GM12878 (cell line): Measurements from ENCODE around the gene CRTC3. TPM values are rescaled to one million over a fixed set of nuclear protein-coding genes. Genes with fewer than 3 reads are reported as not detected.
A peak's percentile ranks its signal among the peaks of the same experiment; 100 is the strongest.

Source experiments
- ATAC-seq: fragments of 200-7000 bp; cut with Tn5 transposase; 3 replicates; pipeline ENCODE4 v1.9.1; 2020; ENCODE audit warnings: mild to moderate bottlenecking, moderate library complexity
- BruUV-seq: library from RNA; stranded (reverse); fragments of 400-500 nt; replicated peaks from 2 replicates; lab custom pipeline; 2021; lab: Mats Ljungman, UMichigan
- CTCF ChIA-PET: fragments of 300-600 bp; sonication (Branson Sonifier 250); formaldehyde crosslinking; extraction: SDS; loops from one replicate; lab custom pipeline; 2021; ENCODE audit warnings: inconsistent platforms; lab: Yijun Ruan, JAX
- POLR2A ChIA-PET: fragments of 350-600 bp; formaldehyde crosslinking; extraction: SDS; loops from one replicate; lab custom pipeline; 2021; ENCODE audit warnings: inconsistent platforms; lab: Charles Lee
- RAD21 ChIA-PET: fragments of 300-600 bp; sonication (Branson Sonifier 250); formaldehyde crosslinking; loops from one replicate; lab custom pipeline; 2023; ENCODE audit warnings: antibody characterized with exemption; ENCODE audit not compliant: unreplicated experiment; lab: Charles Lee
- SMC1A ChIA-PET: fragments of 300-600 bp; sonication (Branson Sonifier 250); formaldehyde crosslinking; loops from one replicate; lab custom pipeline; 2023; ENCODE audit not compliant: unreplicated experiment, uncharacterized antibody; lab: Charles Lee
- DNase-seq: peaks from one replicate; pipeline ENCODE4 v3.0.0-alpha.2; 2011; ENCODE audit warnings: low read depth, low spot score
- FAIRE-seq: peaks from 3 replicates; lab custom pipeline; 2011; peaks lifted over from hg19 to GRCh38; lab: Jason Lieb, UNC
- H2AFZ ChIP-seq: 2 replicates; pipeline ENCODE4 v1.6.0; 2011; ENCODE audit warnings: low read depth, low read length, control low read depth; ENCODE audit not compliant: control insufficient read depth
- H3K27ac ChIP-seq: 2 replicates; pipeline ENCODE4 v1.5.1; 2011; ENCODE audit warnings: control low read depth; ENCODE audit not compliant: control insufficient read depth, insufficient read depth
- H3K27me3 ChIP-seq, 2 experiments: replicated peaks in 1 of 2; 2 replicates each; pipeline versions ENCODE4 v1.6.0 to v1.6.1; 2011; ENCODE audit warnings: low read length in 1 of 2; ENCODE audit not compliant: control insufficient read depth in 2 of 2, insufficient read depth in 2 of 2
- H3K36me3 ChIP-seq, 2 experiments: 2 replicates each; pipeline ENCODE4 v1.5.1; 2011; ENCODE audit warnings: low read length in 1 of 2; ENCODE audit not compliant: control insufficient read depth in 2 of 2, insufficient read depth in 2 of 2
- H3K4me1 ChIP-seq: 2 replicates; pipeline ENCODE4 v1.6.1; 2011; ENCODE audit warnings: mild to moderate bottlenecking, low read length, moderate library complexity, mixed read lengths; ENCODE audit not compliant: control insufficient read depth, insufficient read depth
- H3K4me2 ChIP-seq: 2 replicates; pipeline ENCODE4 v1.6.0; 2011; ENCODE audit warnings: control low read depth; ENCODE audit not compliant: control insufficient read depth, insufficient read depth
- H3K4me3 ChIP-seq: fragments of 200-600 bp; sonication (generic); 2 replicates; pipeline ENCODE4 v1.5.1; 2016
- H3K79me2 ChIP-seq: 2 replicates; pipeline ENCODE4 v1.6.0; 2011; ENCODE audit warnings: low read length; ENCODE audit not compliant: control insufficient read depth, insufficient read depth
- H3K9ac ChIP-seq: 2 replicates; pipeline ENCODE4 v1.8.0; 2011; ENCODE audit warnings: low read length, control low read depth, mixed read lengths; ENCODE audit not compliant: control insufficient read depth, insufficient read depth
- H3K9me3 ChIP-seq: replicated peaks from 3 replicates; pipeline ENCODE4 v1.5.1; 2011; ENCODE audit warnings: mild to moderate bottlenecking, low read length; ENCODE audit not compliant: control insufficient read depth, insufficient read depth
- H4K20me1 ChIP-seq: 2 replicates; pipeline ENCODE4 v1.6.0; 2011; ENCODE audit not compliant: control insufficient read depth, insufficient read depth
- CREM ChIP-seq: IDR thresholded peaks from 2 replicates; pipeline ENCODE4 v1.6.1; 2014; ENCODE audit warnings: antibody characterized with exemption, low read depth
- E2F4 ChIP-seq: IDR thresholded peaks from 2 replicates; pipeline ENCODE4 v1.6.1; 2012; ENCODE audit warnings: low read depth, low read length, improper control_type of control experiment
- EED ChIP-seq: sonication (generic); IDR thresholded peaks from 2 replicates; pipeline ENCODE4 v1.6.1; 2016; ENCODE audit warnings: antibody characterized with exemption, low read depth
- FOS ChIP-seq: IDR thresholded peaks from 3 replicates; pipeline ENCODE4 v1.6.1; 2011; ENCODE audit warnings: borderline replicate concordance; ENCODE audit not compliant: insufficient read length; ENCODE audit errors: extremely low read depth
- HCFC1 ChIP-seq: fragments of 150-350 bp; IDR thresholded peaks from 2 replicates; pipeline ENCODE4 v1.6.1; 2014; ENCODE audit warnings: low read length
- JUNB ChIP-seq: IDR thresholded peaks from 2 replicates; pipeline ENCODE4 v1.6.1; 2016; ENCODE audit warnings: antibody characterized with exemption, mild to moderate bottlenecking
- KDM1A ChIP-seq: fragments of 200-600 bp; sonication (generic); IDR thresholded peaks from 2 replicates; pipeline ENCODE4 v1.6.1; 2016; ENCODE audit warnings: borderline replicate concordance
- NFYA ChIP-seq: IDR thresholded peaks from 2 replicates; pipeline ENCODE4 v1.6.1; 2011; ENCODE audit warnings: low read depth, mild to moderate bottlenecking, low read length, improper control_type of control experiment, borderline replicate concordance
- REST ChIP-seq: IDR thresholded peaks from 2 replicates; pipeline ENCODE4 v1.6.1; 2012; ENCODE audit warnings: mild to moderate bottlenecking, low read depth, low read length
- STAT1 ChIP-seq: fragments of 450-650 bp; conservative IDR thresholded peaks from 2 replicates; pipeline ENCODE4 v1.6.1; 2014; ENCODE audit warnings: antibody characterized with exemption, mild to moderate bottlenecking
- ZBTB11 ChIP-seq: fragments of 450-650 bp; formaldehyde crosslinking; IDR thresholded peaks from 2 replicates; pipeline ENCODE4 v1.5.0; 2022; ENCODE audit warnings: mild to moderate bottlenecking, missing genetic modification characterization
- ZNF217 ChIP-seq: fragments of 450-650 bp; IDR thresholded peaks from 2 replicates; pipeline ENCODE4 v1.6.1; 2017; ENCODE audit warnings: antibody characterized with exemption, mild to moderate bottlenecking
- ZNF274 ChIP-seq: IDR thresholded peaks from one replicate; pipeline ENCODE4 v1.8.0; 2011; ENCODE audit not compliant: insufficient read length, insufficient read depth
- WGBS: methylation state at CpG from one replicate; pipeline ENCODE4 v1.1.6; 2016; ENCODE audit warnings: low lambda C conversion rate; ENCODE audit not compliant: insufficient replicate concordance, insufficient coverage; ENCODE audit errors: missing lambda C conversion rate; 5-methylcytosine and 5-hydroxymethylcytosine counted together
- in situ Hi-C: fragments of 300-500 bp; cut with MboI; formaldehyde crosslinking; loops from 9 replicates; pipeline ENCODE4 v1.14.3; 2018; ENCODE audit warnings: mixed read lengths
- intact Hi-C: fragments of 100-400 bp; cut with micrococcal nuclease; formaldehyde crosslinking; loops from one replicate; pipeline ENCODE4 v1.14.2; 2022; ENCODE audit not compliant: unreplicated experiment
- polyA plus RNA-seq, 11 experiments: library from polyadenylated mRNA; depleted of rRNA in 4 of 11; unstranded in 6 of 11; stranded (reverse) in 5 of 11; fragments of >200 nt; fragmentation: Nextera tagmentation in 4 of 11; fragmentation: Illumina TruSeq in 1 of 11; extraction: Ambion mirVana in 4 of 11; extraction: Trizol in 1 of 11; gene quantifications; 1 replicate in 1 of 11; 2 replicates in 10 of 11; pipeline versions ENCODE4 v1.2.1 to v1.2.3, GENCODE V29; 2011 to 2016; ENCODE audit warnings: inconsistent platforms in 2 of 11, missing spikeins in 2 of 11, low read depth in 1 of 11
- total RNA-seq, 4 experiments: library from RNA; depleted of rRNA in 3 of 4; stranded (reverse); fragments of >200 nt in 3 of 4; fragmentation: Illumina TruSeq in 1 of 4; extraction: Trizol in 1 of 4; gene quantifications; 2 replicates each; pipeline versions ENCODE4 v1.2.1 to v1.2.3, GENCODE V29; 2013 to 2021

The CRTC3 gene
- total and polyA plus RNA-seq, 10 of the 15 experiments (the other 5 are each of a cell fraction or from before 2014, with no cell fraction given): 3.5 to 36.9 (median 18.9) TPM

- TF ChIP-seq ZBTB11 (CRISPR knock-in tag): no peak
- TF ChIP-seq NFYA: no peak
- no peak for TF ChIP-seq ZNF217
- TF ChIP-seq FOS: no peak
- no peak for TF ChIP-seq ZNF274
- no peak for TF ChIP-seq EED
- TF ChIP-seq KDM1A: no peak
- TF ChIP-seq, all 136 proteins: peak for 0
Observed at GRCh38 chr15:90581771-90582352, 52.1 kb downstream of the CRTC3 start (continued).

- H3K4me2 ChIP-seq: no peak overlapping the region
- H4K20me1 ChIP-seq: no peaks in the 10 kb centered on the region
- H3K9me3 ChIP-seq: no peaks in the 10 kb centered on the region
- no peak overlapping the region for H3K9ac ChIP-seq
- H3K4me1 ChIP-seq: peaks cover 5% of the 10 kb centered on the region; the same call in 1 of the 2 replicates
- no TSS peak for BruUV-seq
- intact Hi-C loops: no loop called here
- in situ Hi-C loops: no loop called here
- no peaks in the 10 kb centered on the region; the same call in none of the 2 replicates for H3K79me2 ChIP-seq
- POLR2A ChIA-PET: interaction anchor here (0.5 to 1.2 kb wide), 2 partner anchors 15 to 178 kb away, joined by 3 read pairs; no protein-coding TSS in a partner anchor
- 48% methylated on average over 2 of the region's 2 CpGs for WGBS
- CTCF ChIA-PET: interaction anchor here (0.8 to 1.8 kb wide), 2 partner anchors 13 to 21 kb away, joined by 3 to 4 read pairs; no protein-coding TSS in a partner anchor
- RAD21 ChIA-PET: interaction anchor here (0.6 to 1.3 kb wide), 2 partner anchors 13 to 353 kb away, joined by 3 to 4 read pairs; no protein-coding TSS in a partner anchor
- SMC1A ChIA-PET: interaction anchor here (0.9 to 1.7 kb wide), 3 partner anchors 17 to 27 kb away, joined by 3 to 5 read pairs (median 5); no protein-coding TSS in a partner anchor
- H3K27me3 ChIP-seq: no peaks in the 10 kb centered on the region
- DNase-seq (no peak), FAIRE-seq (no peak), ATAC-seq (no peak)
- no peak overlapping the region for H2AFZ ChIP-seq
- no peak overlapping the region for H3K27ac ChIP-seq
- H3K4me3 ChIP-seq: no peak overlapping the region
- H3K36me3 ChIP-seq: peaks cover 0 to 2% of the 10 kb centered on the region in 2 experiments; a peak in 1 of 4 replicates
- TF ChIP-seq ZNF217 (no peak), E2F4 (no peak), HCFC1 (no peak), CREM (no peak), JUNB (0 out of 2 replicates have a peak, but pooled peaks have one; percentile 12), STAT1 (no peak), REST (no peak)
Observed at GRCh38 chr15:90582553-90582952, 52.8 kb downstream of the CRTC3 start.
